ENCODE results near the gene SNUPN. TPM values are rescaled to one million over a fixed set of nuclear protein-coding genes. Genes with fewer than 3 reads are reported as not detected.

Gene SNUPN
- total RNA-seq, 1 experiment from 2014 or later, result 27.9 TPM

- POLR2A ChIA-PET, result interaction anchor here (1.5 to 2.6 kb wide), 4 partner anchors 20 to 193 kb away, joined by 4 to 34 read pairs (median 13); partner anchors contain the start of genes PTPN9, SIN3A and SNUPN
- Mint-ChIP-seq H3K9me3 (no peaks in the 10 kb centered on the region), H3K36me3 (peaks cover 15% of the 10 kb centered on the region), H3K27me3 (ENCODE audit: low read depth) (peaks cover 23% of the 10 kb centered on the region), H3K4me1 (peaks cover 39% of the 10 kb centered on the region), H3K27ac (no peak overlapping the region), H3K4me3 (peak overlapping the region; percentile 91)
- no peak for TF ChIP-seq TCF7 (CRISPR knock-in tag; IDR thresholded peaks at IDR 0.05; ENCODE audit: low read depth)
- no peak for TF ChIP-seq ZNF671 (CRISPR knock-in tag; IDR thresholded peaks at IDR 0.05)
- TF ChIP-seq STAT6 (CRISPR knock-in tag; conservative IDR thresholded peaks at IDR 0.05; ENCODE audit: low read depth), result no peak
- no peak for TF ChIP-seq EMX1 (CRISPR knock-in tag; IDR thresholded peaks at IDR 0.05)
- no peak for TF ChIP-seq ZBTB21 (CRISPR knock-in tag; IDR thresholded peaks at IDR 0.05; ENCODE audit: borderline replicate concordance)
- no peak for TF ChIP-seq USF1 (CRISPR knock-in tag; IDR thresholded peaks at IDR 0.05)
- no peak for TF ChIP-seq GABPB1 (CRISPR knock-in tag; IDR thresholded peaks at IDR 0.05)
- TF ChIP-seq NR1H2 (CRISPR knock-in tag; IDR thresholded peaks at IDR 0.05), result no peak
- CTCF ChIA-PET, result interaction anchor here (0.8 to 2.6 kb wide), 10 partner anchors 8 to 445 kb away, joined by 5 to 18 read pairs (median 10); partner anchors contain the start of genes C15orf39, MAN2C1 and PTPN9
- ATAC-seq (no peak), DNase-seq (ENCODE audit: low spot score) (no peak)
These were observed 20.8 kb upstream of the SNUPN start for GRCh38 chr15:75646112-75646943.

- POLR2A ChIA-PET, result no interaction called here
- peaks cover 23% of the 10 kb centered on the region for H3K27me3 Mint-ChIP-seq (ENCODE audit: low read depth)
- no peaks in the 10 kb centered on the region for H3K36me3 Mint-ChIP-seq
- H3K4me1 Mint-ChIP-seq, result peaks cover 25% of the 10 kb centered on the region
- ATAC-seq, result no peak
- no peaks in the 10 kb centered on the region for H3K9me3 Mint-ChIP-seq
- no peak overlapping the region for H3K4me3 Mint-ChIP-seq
- TF ChIP-seq TEAD4 (CRISPR knock-in tag; IDR thresholded peaks at IDR 0.05), result no peak
- no peak for TF ChIP-seq ZSCAN18 (CRISPR knock-in tag; IDR thresholded peaks at IDR 0.05)
- TF ChIP-seq CTCF (IDR thresholded peaks at IDR 0.05), result no peak
- TF ChIP-seq FOXP4 (CRISPR knock-in tag; IDR thresholded peaks at IDR 0.05), result no peak
- TF ChIP-seq TEAD1 (CRISPR knock-in tag; IDR thresholded peaks at IDR 0.05), result no peak
- H3K27ac Mint-ChIP-seq, result no peak overlapping the region
- CTCF ChIA-PET, result no interaction called here
- DNase-seq (ENCODE audit: low spot score), result no peak
These were observed 18.9 kb upstream of the SNUPN start for GRCh38 chr15:75644376-75644775.

Data from WTC11 (cell line).